Subcutaneous adipose tissue (tissue), 4 donors: Measurements from ENCODE around the gene CACNB1. TPM values are rescaled to one million over a fixed set of nuclear protein-coding genes. Genes with fewer than 3 reads are reported as not detected.

Experiments
- total RNA-seq, 4 donors: library from RNA; depleted of rRNA; stranded (reverse); fragments of >200 nt; gene quantifications; one replicate each; pipeline ENCODE4 v1.1.0, GENCODE V29; 2016
- TF ChIP-seq, protein P1 (sequence below): fragments of 450-650 bp; IDR thresholded peaks from one replicate; pipeline ENCODE4 v1.5.1; 2016; ENCODE audit warnings: low read depth, mild to moderate bottlenecking, control low read depth, antibody characterized with exemption, moderate library complexity

The CACNB1 gene
- total RNA-seq, 4 donors from 2014 or later = 2.6 to 7.3 (median 5.8) TPM

DNA sequence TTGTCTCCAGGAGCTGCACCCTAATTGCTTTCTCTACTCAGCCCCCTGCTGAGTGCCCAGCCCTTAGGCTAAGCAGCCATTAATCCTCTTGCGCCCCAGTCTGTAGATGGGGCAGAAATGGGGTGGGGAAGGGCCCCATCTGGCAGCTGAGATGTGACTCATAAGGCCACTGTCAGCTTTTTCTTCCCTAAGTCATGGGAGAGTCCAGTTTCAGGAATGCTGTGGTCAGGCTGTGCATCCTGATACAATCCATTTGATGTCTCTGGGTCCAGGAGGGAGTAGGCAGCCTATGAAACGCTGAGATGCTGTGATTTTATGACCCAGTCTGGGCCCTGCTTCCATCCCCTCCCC, 58.3 kb downstream of the CACNB1 start:
- TF ChIP-seq, protein P1, sequence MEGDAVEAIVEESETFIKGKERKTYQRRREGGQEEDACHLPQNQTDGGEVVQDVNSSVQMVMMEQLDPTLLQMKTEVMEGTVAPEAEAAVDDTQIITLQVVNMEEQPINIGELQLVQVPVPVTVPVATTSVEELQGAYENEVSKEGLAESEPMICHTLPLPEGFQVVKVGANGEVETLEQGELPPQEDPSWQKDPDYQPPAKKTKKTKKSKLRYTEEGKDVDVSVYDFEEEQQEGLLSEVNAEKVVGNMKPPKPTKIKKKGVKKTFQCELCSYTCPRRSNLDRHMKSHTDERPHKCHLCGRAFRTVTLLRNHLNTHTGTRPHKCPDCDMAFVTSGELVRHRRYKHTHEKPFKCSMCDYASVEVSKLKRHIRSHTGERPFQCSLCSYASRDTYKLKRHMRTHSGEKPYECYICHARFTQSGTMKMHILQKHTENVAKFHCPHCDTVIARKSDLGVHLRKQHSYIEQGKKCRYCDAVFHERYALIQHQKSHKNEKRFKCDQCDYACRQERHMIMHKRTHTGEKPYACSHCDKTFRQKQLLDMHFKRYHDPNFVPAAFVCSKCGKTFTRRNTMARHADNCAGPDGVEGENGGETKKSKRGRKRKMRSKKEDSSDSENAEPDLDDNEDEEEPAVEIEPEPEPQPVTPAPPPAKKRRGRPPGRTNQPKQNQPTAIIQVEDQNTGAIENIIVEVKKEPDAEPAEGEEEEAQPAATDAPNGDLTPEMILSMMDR = no peak

DNA sequence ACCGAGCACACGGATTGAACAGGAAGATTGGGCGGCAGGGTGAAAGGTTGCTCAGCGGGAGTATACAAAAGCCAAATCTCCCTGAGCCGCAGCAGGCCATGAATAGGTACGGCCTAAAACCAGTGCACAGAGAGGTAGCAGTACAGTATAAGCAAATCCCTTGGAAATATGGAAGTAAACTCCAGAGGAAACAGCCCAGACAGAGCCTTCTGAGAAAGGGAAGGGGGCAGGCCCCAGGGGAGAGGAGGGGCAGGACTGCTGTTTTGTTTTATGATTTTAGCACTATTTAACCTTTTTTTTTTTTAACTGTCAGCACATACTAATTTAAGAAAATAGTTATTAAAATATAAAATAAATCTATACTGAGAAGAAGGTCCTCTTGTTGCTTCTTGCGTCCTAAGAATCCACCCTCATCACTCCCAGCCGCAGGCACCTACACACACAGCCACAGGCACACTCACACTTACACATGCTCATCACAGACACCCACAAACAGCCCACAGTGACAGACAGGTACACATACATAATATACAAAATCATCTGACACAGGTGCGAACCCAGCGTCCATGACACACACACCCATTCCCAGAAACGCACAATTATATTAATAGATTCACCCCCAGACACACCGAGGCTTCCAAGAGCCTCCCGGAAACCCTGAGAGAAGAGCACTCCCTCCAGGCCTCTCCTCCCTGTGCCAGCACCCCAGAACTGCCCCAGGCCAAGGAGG, 58.9 kb downstream of the CACNB1 start:
- TF ChIP-seq, protein P1 = no peak

DNA sequence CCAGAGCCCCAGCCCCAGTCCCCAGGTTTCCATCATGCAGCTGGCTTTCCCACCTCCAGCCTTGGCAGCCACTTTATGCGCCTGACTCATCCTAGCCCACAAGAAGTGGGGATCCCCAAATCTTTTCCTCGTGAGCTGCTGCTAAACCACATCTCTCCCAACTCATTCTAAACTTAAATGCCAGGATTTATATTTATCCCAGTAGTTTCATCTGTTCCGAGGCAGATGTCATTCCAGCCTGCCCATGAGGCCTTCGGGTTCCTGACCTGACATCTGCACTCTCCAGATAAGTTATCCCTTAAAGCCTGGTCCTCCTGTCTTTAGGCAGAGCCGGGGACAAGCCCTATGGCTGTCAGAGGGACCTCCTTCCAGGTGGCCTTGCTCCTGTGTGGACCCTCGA, 62.6 kb downstream of the CACNB1 start:
- TF ChIP-seq, protein P1 = no peak

DNA sequence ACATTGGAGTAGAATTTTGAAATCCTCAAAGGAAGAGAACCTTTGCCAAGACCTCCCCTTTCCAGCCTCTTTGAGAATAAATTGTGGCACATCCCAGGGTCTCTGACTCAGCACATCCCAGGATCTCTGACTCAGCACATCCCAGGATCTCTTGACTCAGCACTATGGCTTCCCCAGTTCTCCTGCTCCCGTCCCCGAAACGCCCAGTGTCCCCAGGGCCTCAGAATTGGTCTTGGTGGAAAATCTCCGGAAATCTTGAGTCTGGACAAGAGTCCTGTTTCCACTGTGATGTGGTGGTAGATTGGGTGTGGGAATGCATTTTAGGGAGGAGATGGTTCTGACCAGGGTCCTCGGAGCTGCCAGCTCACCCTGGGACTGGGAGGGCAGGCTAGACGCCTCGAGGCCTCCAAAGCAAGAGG, 65.3 kb downstream of the CACNB1 start:
- TF ChIP-seq, protein P1 = no peak

DNA sequence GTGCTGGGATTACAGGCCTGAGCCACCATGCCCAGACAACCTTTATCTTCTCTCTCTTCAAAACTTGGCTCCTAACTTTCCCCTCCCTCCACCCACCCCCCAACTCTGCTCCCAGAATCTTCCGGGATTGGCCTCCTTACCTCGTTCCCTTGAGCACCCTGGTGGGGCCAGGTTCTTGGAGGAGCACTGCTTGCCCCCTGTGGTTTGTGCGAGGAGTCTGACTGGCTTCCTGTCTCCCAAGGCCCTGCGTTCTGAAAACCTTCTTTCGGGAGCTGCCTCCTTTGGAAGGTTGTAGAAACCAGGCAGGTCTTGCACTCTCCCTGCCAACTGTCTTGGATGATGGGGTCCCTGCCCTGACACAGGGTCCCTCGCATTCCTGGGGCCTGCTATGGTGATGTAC, 65.9 kb downstream of the CACNB1 start:
- TF ChIP-seq, protein P1 = no peak

DNA sequence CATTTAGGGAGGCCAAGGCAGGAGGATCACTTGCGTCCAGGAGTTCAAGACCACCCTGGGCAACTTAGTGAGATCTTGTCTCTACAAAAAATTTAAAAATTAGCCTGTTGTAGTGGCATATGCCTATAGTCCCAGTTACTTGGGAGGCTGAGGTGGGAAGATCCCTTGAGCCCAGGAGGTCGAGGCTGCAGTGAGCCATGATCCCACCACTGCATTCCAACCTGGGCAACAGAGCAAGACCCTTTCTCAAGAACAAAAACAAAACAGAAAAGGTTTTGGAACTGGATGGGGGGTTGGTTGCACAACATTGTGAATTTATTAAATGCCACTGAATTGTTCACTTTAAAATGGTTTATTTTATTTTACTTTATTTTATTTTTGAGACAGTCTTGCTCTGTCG, 67.3 kb downstream of the CACNB1 start:
- TF ChIP-seq, protein P1 = no peak

DNA sequence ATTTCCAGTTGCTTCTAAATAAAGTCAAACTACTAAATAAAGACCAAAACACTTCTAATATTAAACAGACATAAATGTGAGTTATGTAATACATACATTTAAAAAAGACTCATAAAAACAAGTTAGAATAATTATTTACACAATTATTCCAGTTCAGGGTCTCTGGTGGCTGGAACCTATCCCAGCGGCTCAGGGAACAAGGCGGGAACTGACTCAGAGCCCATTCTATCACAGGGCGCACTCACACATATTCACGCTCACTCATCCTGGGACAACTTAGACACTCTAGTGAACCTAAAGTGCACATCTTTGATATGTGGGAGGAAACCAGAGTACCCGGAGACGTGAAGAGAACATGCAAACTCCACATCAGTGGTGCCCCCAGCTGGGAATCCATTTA, 71.0 kb downstream of the CACNB1 start:
- TF ChIP-seq, protein P1 = no peak
